GM19099 (cell line): ENCODE measurements around the gene SNAP23.

Source experiments
- POLR2A ChIP-seq: IDR thresholded peaks from 3 replicates; pipeline ENCODE4 v1.6.1; 2011; ENCODE audit warnings: low read depth; ENCODE audit not compliant: insufficient read length; ENCODE audit errors: extremely low read depth

Gene SNAP23

GRCh38 chr15:42511007-42511391 lies 15.6 kb downstream of the SNAP23 start:
- TF ChIP-seq POLR2A: no peak

GRCh38 chr15:42523331-42523730 lies 27.9 kb downstream of the SNAP23 start:
- no peak for TF ChIP-seq POLR2A

GRCh38 chr15:42528970-42529369 lies 33.5 kb downstream of the SNAP23 start:
- TF ChIP-seq POLR2A: no peak

GRCh38 chr15:42533246-42533645 lies 37.8 kb downstream of the SNAP23 start:
- no peak for TF ChIP-seq POLR2A

DNA sequence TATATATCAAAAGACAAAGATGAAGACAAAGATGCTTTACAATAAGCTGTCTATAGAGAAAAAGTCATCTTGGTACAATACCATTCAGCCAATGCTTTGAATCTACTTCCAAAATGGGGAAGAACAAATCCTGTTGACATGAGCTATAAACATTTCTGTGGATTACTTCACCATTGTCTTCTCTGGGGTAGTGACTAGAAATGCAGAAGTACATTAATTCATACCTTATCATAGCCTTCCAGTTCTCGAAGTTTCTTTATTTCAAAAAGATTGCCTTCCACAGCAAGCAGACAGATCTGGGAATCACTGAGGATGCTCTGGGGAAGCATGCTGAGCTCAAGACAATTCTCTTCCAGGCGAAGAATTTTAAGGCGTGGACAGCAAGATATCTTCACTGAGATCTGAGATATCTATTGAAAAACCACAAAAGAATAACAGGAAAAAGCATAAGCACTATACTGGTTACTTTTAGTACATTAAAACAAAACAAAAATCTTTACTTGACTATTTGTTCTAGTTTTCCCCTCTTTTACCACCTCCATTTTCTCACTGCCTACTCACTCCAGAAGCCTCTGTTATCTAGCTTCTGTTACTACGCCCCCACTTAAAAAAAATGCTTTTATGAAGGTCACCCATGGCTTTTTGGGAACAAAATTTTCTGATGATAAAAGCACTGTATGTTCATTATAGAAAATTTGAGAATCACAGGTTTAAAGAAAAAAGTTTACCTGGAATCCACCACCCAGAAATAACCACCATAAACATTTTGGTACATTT lies 49.6 kb downstream of the SNAP23 start:
- TF ChIP-seq POLR2A: no peak

DNA sequence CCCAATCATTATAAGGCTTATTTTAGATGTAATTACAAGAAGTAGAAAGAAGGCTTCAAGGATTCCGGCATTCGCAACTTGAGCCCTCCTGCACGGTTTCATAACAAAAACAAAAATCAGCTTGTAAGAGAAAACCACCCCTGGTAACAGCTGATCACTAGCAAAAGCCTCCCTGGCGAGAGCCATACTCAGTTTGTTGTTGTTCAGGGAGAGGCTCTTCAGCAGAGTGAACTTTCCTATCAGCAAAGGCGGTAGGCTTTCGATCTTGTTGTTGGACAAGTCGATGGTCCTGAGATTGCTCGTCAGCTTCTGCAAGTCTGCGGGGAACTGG lies 52.4 kb downstream of the SNAP23 start:
- no peak for TF ChIP-seq POLR2A

GRCh38 chr15:42548249-42549031 lies 53.0 kb downstream of the SNAP23 start, which contains the start of the genes HAUS2 and LRRC57:
Gene HAUS2, plus strand, starts transcription at chr15:42548838. Its CDS starts 35 bp downstream, at chr15:42548873.
Gene LRRC57, minus strand, starts transcription at chr15:42548793. Its CDS starts 359 bp downstream, at chr15:42548434.
- peak; percentile 92 for TF ChIP-seq POLR2A

GRCh38 chr15:42549032-42549491 lies 53.6 kb downstream of the SNAP23 start:
- no peak for TF ChIP-seq POLR2A

DNA sequence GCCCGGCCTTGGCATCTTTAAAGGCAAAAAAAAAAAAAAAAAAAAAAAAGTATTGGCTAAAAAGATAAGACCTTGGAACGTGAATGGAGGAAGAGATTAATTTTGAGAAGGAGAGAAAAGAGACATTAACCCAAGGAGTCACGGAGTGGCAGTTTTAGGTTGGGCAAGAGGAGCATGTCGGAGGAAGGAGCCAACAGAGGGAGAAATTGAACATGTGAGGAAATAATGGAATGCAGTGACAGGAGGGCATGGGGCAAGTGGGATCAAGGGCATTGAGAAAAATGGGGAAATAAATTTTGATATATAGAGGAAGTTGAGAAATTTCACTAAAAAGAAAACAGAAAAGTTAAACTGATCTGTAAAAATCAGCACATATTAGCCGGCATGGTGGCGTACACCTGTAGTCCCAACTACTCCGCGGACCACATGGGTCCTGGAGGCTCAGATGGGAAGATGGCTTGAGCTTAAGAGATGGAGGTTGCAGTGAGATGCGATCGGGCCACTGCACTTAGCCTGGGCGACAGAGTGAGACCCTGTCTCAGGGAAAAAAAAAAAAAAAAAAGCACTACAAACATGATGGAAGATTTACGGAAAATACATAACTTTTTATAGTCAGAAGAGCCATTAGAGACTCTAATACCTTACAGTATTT lies 54.4 kb downstream of the SNAP23 start:
- no peak for TF ChIP-seq POLR2A

DNA sequence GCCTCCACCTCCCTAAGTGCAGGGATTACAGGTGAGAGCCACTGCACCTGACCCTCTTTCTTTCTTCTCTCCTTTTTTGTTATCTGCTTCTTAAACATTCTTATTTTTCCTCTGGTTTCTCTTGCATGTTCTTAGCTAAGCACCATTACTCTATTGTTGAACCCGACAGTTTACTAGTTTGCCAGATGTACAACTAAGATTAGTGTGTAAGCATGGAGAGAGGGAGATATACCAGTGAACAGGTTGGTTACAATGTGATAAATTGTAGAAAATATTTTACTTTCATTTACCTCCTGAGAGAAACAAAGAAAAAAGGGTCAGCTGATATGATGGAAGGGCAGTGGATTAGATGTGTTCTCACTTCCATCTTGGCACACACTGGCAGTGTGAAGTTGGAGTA lies 58.1 kb downstream of the SNAP23 start:
- TF ChIP-seq POLR2A: no peak

- TF ChIP-seq POLR2A: no peak
These were observed 63.3 kb downstream of the SNAP23 start for GRCh38 chr15:42558739-42559138.

DNA sequence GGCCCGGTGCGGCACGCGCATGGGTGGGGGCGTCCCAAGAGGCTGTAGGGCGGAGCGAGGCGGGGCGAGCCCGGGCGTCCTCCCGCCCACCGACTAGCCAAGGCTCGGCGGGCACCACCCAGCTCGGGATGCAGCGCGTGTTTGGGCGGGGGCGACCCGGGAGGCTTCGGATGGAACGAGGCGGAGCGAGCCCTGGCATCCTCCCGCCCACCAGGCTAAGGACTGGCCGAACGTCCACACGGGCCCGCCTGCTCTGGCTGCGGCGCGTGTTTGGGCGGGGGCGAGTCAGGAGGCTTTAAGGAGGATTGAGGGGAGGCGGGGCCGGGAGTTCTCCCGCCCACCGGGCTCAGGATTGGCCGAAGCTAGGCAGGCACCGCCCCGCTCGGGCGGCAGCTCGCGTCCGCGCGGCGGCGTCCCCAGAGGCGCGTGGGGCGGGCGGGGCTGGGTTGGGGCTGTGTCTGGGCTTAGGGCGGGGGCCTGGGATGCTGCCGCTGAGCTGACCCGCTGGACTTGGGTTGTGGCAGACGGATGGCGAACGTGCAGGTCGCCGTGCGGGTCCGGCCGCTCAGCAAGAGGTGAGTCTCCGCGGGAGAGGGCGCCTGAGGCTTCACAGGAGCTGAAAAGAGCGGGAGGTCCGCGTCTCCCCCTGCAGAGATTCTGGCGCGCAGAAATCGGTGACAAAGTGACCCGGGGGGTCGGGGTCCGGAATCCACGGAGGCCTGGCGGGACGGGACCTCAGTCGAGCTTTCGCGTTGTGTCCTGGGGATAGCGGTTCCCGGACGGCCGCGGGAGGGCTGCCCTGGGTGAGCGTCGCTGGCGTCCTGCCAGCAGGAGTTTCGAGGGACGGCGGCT lies 80.0 kb downstream of the SNAP23 start, which contains the start of gene STARD9:
STARD9 (plus strand) TSS at position 419 of the 852 bp plus-strand sequence; CDS start at position 529, 110 bp downstream.
- peak; percentile 89 for TF ChIP-seq POLR2A

GRCh38 chr15:42576040-42576594 lies 80.7 kb downstream of the SNAP23 start:
- no peak for TF ChIP-seq POLR2A

- no peak for TF ChIP-seq POLR2A
These were observed 81.3 kb downstream of the SNAP23 start for GRCh38 chr15:42576776-42577175.
